GM12865 (cell line): ENCODE results near the gene MT1H.
A peak's percentile ranks its signal among the peaks of the same experiment; 100 is the strongest.
"Not testable (repeated sequence)": the region's sequence is repeated elsewhere in the genome, so short reads cannot be mapped to it uniquely, and the experiment has no call there.

ENCODE experiments used
- DNase-seq: peaks from one replicate; pipeline ENCODE4 v3.0.0; 2010; ENCODE audit warnings: low read depth
- H3K4me3 ChIP-seq: 2 replicates; pipeline ENCODE4 v1.5.1; 2011; ENCODE audit warnings: mild to moderate bottlenecking, low read depth, low read length, control low read depth
- TF ChIP-seq, protein P1 (sequence below): IDR thresholded peaks from 2 replicates; pipeline ENCODE4 v1.5.1; 2011; ENCODE audit warnings: low read length, control low read depth, low read depth, inconsistent platforms; ENCODE audit not compliant: insufficient read depth; ENCODE audit errors: missing control alignments

Gene MT1H

DNA sequence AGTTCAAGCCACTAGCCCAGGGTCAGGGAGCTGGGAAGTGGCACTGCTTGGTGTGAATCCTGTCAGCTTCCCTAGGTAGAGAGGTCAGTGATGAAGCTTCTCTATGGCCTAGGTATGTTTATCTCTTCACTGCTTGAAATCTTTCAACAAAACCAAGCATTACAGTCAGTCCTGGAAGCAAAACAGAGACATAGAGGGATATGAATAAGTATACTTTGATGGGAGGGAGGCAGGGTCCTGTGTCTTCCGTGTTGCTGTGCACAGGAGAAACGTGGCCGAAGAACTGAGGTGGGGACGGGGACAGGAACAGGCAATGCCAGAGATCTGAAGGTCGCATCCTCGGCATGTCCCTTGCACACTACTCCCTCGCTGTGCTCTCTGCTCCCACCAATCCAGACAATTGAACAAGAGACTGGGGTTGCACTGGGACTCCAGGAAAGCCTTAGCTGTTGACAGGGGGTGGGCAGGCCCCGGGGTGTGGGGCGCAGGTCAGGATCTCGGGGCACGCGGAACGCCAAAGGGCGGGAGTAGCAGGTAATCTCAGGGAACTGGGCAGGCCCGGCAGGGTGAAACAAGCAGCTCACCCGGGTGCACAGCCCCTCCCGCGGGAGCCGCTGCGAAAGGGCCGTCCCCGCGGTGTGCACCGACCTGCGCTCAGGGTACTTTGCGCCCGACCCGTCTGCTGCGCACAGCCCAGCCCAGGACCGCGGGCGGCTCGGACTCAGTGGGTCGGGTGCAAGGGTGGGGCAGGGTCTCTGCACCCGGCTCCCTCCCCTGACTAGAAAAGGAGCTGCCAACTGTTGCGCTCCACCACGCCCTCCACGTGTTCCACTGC is at the start of gene MT1H:
Gene MT1H (plus strand): TSS at position 810 of the 835 bp plus-strand sequence. CDS start 71 bp downstream, outside the sequence.
- H3K4me3 ChIP-seq, result no peak within 1 kb of the TSS
- no peak for DNase-seq
- TF ChIP-seq, protein P1, sequence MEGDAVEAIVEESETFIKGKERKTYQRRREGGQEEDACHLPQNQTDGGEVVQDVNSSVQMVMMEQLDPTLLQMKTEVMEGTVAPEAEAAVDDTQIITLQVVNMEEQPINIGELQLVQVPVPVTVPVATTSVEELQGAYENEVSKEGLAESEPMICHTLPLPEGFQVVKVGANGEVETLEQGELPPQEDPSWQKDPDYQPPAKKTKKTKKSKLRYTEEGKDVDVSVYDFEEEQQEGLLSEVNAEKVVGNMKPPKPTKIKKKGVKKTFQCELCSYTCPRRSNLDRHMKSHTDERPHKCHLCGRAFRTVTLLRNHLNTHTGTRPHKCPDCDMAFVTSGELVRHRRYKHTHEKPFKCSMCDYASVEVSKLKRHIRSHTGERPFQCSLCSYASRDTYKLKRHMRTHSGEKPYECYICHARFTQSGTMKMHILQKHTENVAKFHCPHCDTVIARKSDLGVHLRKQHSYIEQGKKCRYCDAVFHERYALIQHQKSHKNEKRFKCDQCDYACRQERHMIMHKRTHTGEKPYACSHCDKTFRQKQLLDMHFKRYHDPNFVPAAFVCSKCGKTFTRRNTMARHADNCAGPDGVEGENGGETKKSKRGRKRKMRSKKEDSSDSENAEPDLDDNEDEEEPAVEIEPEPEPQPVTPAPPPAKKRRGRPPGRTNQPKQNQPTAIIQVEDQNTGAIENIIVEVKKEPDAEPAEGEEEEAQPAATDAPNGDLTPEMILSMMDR, result no peak

DNA sequence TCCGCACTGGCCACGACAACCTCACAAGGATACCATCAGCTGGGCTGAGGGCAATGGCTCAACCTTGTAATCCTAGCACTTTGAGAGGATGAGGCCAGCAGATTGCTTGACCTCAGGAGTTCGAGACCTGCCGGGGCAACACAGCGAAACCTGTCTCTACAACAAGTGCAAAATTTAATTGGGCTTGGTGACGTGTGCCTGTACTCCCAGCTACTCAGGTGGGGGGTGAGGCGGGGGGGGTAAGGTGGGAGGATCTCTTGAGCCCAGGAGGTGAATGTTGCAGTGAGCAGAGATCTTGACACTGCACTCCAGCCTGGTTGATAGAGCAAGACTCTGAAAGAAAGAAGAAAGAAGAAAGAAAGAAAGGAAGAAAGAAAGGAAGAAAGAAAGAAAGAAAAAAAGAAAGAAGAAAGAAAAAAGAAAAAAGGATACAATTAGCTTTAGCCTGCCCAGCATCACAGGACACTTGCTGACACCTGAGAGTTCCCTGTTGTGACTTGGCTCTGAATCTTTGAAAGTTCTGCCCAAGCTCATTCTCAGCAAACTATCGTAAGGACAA is 49.2 kb upstream of the MT1H start:
- TF ChIP-seq, protein P1, result no peak
- no peak overlapping the region for H3K4me3 ChIP-seq
- no peak for DNase-seq

DNA sequence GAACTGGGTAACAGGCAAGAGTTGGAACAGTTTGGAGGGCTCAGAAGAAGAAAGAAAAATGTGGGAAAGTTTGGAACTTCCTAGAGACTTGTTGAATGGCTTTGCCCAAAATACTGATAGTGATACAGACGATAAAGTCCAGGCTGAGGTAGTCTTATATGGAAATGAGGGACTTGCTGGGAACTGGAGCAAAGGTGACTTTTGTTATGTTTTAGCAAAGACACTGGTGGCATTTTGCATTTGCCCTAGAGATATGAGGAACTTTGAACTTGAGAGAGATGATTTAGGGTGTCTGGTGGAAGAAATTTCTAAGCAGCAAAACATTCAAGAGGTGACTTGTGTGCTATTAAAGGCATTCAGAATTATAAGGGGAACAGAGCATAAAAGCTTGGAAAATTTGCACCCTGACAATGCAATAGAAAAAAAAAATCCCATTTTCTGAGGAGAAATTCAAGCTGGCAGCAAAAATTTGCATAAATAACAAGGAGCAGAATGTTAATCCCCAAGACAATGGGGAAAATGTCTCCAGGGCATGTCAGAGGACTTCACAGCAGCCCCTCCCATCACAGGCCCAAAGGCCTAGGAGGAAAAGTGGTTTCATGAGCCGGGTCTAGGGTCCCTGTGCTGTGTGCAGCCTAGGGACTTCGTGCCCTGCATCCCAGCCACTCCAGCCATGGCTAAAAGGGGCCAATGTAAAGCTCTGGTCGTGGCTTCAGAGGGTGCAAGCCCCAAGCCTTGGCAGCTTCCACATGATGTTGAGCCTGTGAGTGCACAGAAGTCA is 47.8 kb upstream of the MT1H start:
- H3K4me3 ChIP-seq, DNase-seq: not testable (repeated sequence)

DNA sequence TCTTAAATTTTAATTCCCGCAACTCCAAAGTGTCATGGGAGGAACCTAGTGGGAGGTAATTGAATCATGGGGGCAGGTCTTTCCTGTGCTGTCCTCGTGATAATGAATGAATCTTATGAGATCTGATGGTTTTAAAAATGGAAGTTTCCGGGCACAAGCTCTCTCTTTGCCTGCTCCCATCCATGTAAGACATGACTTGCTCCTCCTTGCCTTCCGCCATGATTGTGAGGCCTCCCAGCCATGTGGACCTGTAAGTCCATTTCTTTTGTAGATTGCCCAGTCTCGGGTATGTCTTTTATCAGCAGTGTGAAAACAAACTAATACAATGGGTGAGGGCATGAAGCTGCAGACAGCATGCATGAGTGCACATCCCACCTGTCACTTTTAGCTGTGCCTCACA is 46.4 kb upstream of the MT1H start:
- not testable (repeated sequence) for H3K4me3 ChIP-seq, DNase-seq

DNA sequence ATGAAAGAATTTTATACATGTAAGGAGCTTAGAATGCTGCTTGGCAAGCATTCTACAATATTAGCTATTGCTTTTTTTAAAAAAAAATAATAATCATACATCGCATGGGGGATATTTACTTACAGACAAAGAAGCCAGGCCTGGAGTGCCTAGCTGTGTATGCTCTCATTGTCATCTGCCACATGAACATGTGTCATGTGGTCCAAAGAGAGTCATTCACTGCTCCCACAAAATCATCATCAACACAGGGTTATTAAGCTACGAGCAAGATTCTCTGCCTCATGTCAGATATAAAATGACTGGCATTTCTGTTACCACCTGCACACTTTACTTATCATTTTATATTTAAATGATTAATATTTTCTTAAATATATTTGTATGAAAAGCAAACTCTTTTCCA is 46.0 kb upstream of the MT1H start:
- no peak for DNase-seq
- TF ChIP-seq, protein P1, result no peak
- H3K4me3 ChIP-seq, result no peak overlapping the region

DNA sequence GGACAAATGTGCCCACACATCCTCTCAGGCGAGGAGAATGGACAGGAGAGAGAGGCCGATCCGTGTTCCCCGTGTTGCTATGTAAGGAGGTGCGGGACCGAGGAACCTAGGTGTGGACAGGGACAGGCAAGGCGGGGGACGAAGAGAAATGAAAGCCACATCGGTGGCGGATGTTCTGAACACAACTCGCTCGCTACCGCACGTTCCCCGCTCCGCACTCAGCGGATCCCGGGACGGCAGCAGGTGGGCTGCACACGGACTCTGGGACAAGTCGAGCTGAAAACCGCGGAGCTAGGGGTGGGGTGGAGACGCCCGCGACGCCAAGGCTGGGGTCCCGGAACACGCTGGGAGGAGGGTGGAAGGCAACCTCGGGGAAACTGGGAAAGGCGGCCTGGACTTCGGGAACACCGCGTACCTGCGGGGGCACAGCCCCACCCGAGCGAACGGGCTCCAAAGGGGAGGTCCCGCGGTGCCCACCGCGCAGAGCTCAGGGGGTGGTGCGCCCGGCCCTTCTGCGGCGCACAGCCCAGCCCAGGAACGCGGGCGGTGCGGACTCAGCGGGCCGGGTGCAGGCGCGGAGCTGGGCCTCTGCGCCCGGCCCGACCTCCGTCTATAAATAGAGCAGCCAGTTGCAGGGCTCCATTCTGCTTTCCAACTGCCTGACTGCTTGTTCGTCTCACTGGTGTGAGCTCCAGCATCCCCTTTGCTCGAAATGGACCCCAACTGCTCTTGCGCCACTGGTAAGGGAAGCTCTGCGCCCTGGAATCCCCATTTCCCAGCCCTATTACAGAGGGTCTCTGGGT is 44.3 kb upstream of the MT1H start, which contains the start of gene MT1E:
Gene MT1E (plus strand): TSS at position 642 of the 803 bp plus-strand sequence. CDS start 71 bp downstream, at position 713.
- DNase-seq, result peak; percentile 41
- H3K4me3 ChIP-seq, result no peak within 1 kb of the TSS

More for the DNA sequence above, 44.3 kb upstream of the MT1H start, which contains the start of gene MT1E:
- TF ChIP-seq, protein P1, result no peak
